Adrenal gland (tissue), 5 donors: Measurements from ENCODE around the gene PHF13.

Source experiments
- CTCF ChIP-seq, 6 experiments: fragments of 450-650 bp in 4 of 6; fragments of 200-600 bp in 2 of 6; sonication (generic) in 1 of 6; IDR thresholded peaks; 1 replicate in 5 of 6; 2 replicates in 1 of 6; pipeline versions ENCODE4 v1.5.1 to v1.8.0; 2016 to 2021; ENCODE audit warnings: antibody characterized with exemption in 6 of 6, mild to moderate bottlenecking in 2 of 6, moderate library complexity in 1 of 6
- POLR2A ChIP-seq, 2 donors: fragments of 450-650 bp; IDR thresholded peaks; one replicate each; pipeline ENCODE4 v1.6.1; 2017; ENCODE audit warnings: antibody characterized with exemption in 2 of 2, mild to moderate bottlenecking in 2 of 2, moderate library complexity in 1 of 2
- donor health status: DM: no; HTN: no; CAD: no.

DNA sequence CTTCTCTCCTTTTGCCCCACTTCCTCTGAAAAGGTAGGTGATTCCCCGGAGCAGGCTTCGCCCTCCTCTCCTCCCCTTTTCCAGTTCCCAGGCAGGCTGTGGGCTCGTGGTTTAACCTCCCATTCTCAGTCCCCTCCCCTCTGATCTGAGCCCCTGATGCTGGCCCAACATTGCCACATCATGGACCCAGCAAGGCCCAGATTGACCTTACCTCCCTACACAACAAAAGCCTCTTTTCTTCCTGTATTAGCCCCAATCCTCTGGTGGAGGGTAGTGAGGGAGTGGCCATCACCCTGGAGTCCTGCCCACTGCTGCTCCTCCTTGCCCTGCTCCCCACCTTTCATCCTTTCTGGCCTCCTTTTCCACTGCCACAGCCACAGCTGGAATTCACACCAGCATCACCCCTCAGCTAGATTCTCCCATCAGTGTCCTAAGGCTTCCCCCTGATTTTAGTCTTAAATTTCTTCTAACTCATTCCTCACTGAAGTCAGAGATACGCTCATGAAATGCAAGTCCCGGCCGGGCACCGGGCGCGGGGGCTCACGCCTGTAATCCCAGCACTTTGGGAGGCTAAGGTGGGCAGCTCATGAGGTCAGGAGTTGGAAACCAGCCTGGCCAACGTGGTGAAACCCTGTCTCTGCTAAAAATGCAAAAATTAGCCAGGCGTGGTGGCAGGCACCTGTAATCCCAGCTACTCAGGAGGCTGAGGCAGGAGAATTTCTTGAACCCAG is 40.7 kb upstream of the PHF13 start:
- TF ChIP-seq CTCF (IDR thresholded peaks at IDR 0.05) (no peak), POLR2A (IDR thresholded peaks at IDR 0.05) (no peak)
